ENCODE measurements around the gene SET. TPM values are rescaled to one million over a fixed set of nuclear protein-coding genes. Genes with fewer than 3 reads are reported as not detected.
"Not testable (repeated sequence)": the region's sequence is repeated elsewhere in the genome, so short reads cannot be mapped to it uniquely, and the experiment has no call there.

SET gene, protein sequence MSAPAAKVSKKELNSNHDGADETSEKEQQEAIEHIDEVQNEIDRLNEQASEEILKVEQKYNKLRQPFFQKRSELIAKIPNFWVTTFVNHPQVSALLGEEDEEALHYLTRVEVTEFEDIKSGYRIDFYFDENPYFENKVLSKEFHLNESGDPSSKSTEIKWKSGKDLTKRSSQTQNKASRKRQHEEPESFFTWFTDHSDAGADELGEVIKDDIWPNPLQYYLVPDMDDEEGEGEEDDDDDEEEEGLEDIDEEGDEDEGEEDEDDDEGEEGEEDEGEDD
- total RNA-seq: 100 to 1,000 TPM; 135 to 220 (median 178) TPM

DNA sequence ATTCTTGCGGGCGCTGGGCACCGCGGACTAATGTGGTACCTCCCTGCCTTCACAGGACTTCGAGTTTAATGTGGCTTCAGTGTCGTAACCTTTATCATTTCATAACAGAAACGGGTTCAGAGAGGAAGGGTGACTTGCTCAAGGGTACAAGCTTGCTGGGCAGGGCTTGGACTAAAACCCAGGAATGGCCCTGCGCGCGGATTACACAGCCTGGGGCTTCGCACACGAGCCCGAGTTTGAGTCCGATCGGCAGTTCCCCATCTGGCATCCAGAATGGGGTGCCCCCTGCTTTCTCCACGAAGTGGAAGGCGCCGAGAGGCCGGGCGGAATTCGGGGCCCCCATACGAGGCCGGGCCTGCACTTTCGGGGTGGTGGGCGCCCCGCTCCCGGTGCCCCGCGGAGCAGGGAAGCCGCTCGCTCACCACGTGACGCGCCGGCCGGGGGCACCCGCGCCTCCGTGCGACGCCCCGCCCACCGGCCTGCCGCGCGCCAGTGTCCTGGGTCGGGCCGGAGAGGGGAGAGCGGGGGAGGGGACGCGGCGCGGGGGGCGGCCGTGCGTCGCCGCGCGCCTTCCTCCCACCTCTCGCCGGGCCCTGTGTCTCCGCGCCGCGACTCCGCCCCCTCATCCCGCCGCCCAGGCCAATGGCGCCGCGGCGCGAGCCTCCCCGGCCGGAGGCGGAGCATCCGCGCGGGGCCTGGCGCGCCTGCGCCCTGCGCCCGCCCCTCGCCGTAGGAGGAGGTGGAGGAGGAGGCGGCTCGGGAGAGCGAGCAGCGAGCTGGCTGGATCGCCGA, at the start of gene SET:
TSS of gene SET (plus strand) at position 722 of the 792 bp plus-strand sequence. CDS start 361 bp downstream, outside the sequence.
- peak; percentile 86 to 98 for DNase-seq (ENCODE audit: low spot score in 2 of 2)
- 1 to 2% methylated on average over 48 to 78 of the region's 93 CpGs for WGBS, 2 donors
- TF ChIP-seq POLR2A (IDR thresholded peaks at IDR 0.05): peak in 1 of 2 donors; percentile 71
- TF ChIP-seq, protein P1, sequence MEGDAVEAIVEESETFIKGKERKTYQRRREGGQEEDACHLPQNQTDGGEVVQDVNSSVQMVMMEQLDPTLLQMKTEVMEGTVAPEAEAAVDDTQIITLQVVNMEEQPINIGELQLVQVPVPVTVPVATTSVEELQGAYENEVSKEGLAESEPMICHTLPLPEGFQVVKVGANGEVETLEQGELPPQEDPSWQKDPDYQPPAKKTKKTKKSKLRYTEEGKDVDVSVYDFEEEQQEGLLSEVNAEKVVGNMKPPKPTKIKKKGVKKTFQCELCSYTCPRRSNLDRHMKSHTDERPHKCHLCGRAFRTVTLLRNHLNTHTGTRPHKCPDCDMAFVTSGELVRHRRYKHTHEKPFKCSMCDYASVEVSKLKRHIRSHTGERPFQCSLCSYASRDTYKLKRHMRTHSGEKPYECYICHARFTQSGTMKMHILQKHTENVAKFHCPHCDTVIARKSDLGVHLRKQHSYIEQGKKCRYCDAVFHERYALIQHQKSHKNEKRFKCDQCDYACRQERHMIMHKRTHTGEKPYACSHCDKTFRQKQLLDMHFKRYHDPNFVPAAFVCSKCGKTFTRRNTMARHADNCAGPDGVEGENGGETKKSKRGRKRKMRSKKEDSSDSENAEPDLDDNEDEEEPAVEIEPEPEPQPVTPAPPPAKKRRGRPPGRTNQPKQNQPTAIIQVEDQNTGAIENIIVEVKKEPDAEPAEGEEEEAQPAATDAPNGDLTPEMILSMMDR (IDR thresholded peaks at IDR 0.05): no peak
- intact Hi-C loops (cut with DNase I; ENCODE audit: low total_unique reads): no loop called here
- peak within 1 kb of the TSS; percentile 70 for H3K4me3 ChIP-seq (ENCODE audit: low read depth, poor library complexity, severe bottlenecking)

DNA sequence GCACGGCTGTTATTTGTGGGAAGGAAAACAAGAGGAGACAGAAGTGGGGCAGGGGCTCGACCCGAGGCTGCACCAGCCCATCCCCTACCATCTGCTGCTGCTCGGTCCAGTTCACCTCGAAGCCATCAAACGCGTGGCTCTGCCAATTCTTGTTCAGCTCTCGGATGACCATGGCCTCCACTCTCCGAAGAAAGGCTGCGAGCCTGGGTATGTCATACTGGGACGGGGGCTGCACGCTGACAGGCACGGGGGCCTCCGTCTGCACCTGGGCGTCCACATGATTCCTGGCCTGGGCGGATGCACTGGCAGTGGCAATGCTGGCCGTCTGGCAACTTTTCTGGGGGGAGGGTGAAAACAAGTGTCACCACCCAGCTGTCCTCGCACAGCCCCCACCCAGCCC, 48.4 kb upstream of the SET start:
- intact Hi-C loops (cut with DNase I; ENCODE audit: low total_unique reads): no loop called here
- no peak overlapping the region for H3K4me3 ChIP-seq (ENCODE audit: low read depth, poor library complexity, severe bottlenecking)
- 92 to 93% methylated on average over 17 to 18 of the region's 18 CpGs for WGBS, 2 donors
- no peak for DNase-seq (ENCODE audit: low spot score in 2 of 2)
- TF ChIP-seq, protein P1 (IDR thresholded peaks at IDR 0.05): no peak
- no peak for TF ChIP-seq POLR2A (IDR thresholded peaks at IDR 0.05)

DNA sequence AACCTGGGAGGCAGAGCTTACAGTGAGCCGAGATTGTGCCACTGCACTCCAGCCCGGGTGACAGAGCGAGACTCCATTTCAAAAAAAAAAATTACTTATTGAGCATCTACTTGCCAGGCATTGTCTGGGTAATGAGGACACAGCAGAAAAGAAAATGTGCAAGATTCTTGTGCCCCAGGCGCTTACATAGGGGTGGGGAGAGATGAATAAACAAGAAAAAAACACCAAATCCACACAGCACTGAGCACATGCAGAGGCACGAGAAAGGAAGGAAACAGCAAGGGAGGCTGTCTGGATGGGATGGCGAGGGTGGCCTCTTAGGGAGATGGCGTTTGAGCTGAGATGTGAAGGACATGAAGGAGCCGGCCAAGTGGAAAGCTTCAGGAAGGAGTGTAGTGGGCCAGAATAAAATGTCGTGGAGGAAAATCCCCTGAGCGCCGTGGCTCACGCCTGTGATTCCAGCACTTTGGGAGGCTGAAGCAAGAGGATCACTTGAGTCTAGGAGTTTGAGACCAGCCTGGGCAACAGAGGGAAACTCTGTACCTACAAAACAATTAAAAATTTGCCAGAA, 46.3 kb upstream of the SET start:
- WGBS, 2 donors: 74 to 75% methylated on average over 12 of the region's 12 CpGs
- no peak for DNase-seq (ENCODE audit: low spot score in 2 of 2)
- intact Hi-C loops (cut with DNase I; ENCODE audit: low total_unique reads): no loop called here
- no peak overlapping the region for H3K4me3 ChIP-seq (ENCODE audit: low read depth, poor library complexity, severe bottlenecking)
- no peak for TF ChIP-seq POLR2A (IDR thresholded peaks at IDR 0.05)
- TF ChIP-seq, protein P1 (IDR thresholded peaks at IDR 0.05): no peak

DNA sequence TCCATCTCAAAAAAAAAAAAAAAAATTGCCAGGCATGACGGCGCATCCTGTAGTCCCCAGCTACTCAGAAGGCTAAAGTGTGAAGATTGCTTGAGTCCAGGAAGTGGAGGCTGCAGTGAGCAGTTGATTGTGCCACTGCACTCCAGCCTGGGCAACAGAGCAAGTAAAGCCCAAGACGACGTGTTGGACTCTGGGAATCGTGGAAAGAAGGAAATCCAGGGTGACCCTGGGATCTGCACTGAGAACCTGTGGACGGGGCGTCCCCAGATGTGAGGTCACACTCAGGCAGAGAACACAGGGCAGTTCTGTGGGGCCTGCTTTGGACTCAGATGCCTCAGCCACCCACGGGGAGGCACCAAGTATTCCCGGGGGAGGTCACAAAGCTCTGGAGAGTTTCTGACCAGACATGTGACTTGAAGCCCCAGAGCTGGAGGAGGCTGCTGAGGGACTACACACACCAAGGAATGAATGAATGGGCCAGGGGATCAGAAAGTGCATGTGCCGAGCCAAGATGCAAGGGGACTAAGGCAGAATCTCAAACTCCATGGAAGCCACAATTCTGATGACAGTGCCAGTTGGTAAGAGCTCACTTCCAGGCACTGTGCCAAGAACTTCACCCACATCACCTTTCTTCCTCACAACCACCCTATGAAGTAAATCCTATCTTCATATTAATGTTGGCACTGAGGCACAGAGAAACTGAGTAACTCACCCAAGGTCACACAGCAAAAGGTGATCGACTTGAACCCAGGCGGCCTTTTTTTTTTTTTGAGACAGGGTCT, 45.3 kb upstream of the SET start:
- H3K4me3 ChIP-seq (ENCODE audit: low read depth, poor library complexity, severe bottlenecking): no peak overlapping the region
- TF ChIP-seq, protein P1 (IDR thresholded peaks at IDR 0.05): no peak
- no peak for TF ChIP-seq POLR2A (IDR thresholded peaks at IDR 0.05)
- no peak for DNase-seq (ENCODE audit: low spot score in 2 of 2)
- 73 to 75% methylated on average over 12 of the region's 12 CpGs for WGBS, 2 donors
- intact Hi-C loops (cut with DNase I; ENCODE audit: low total_unique reads): no loop called here

DNA sequence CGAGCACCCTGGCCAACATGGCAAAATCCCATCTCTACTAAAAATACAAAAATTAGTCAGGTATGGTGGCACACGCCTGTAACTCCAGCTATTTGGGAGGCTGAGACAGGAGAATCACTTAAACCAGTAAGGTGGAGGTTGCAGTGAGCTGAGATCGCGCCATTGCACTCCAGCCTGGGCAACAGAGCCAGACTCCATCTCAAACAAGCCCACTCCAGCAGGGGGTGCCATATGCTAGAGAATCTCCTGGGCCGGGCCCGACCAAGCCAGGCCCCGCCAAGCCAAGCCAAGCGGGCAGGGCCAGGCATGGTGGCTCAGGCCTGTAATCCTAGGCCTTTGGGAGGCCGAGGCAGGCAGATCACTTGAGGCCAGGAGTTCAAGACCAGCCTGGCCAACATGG, 40.8 kb upstream of the SET start:
- H3K4me3 ChIP-seq (ENCODE audit: low read depth, poor library complexity, severe bottlenecking); intact Hi-C loops (cut with DNase I; ENCODE audit: low total_unique reads); DNase-seq (ENCODE audit: low spot score in 2 of 2): not testable (repeated sequence)
- 86 to 91% methylated on average over 9 of the region's 9 CpGs for WGBS, 2 donors
